Immature natural killer cell (primary cell): Measurements from ENCODE around the gene GPS1. TPM values are rescaled to one million over a fixed set of nuclear protein-coding genes. Genes with fewer than 3 reads are reported as not detected.

Source experiments
- DNase-seq, 3 donors: peaks; one replicate each; pipeline ENCODE4 v3.0.0; 2022; ENCODE audit warnings: mixed read lengths in 1 of 3
- H3K27ac Mint-ChIP-seq, 6 donors: one replicate each; pipeline ENCODE4 v1.8.0; 2020; ENCODE audit warnings: mixed read lengths in 6 of 6, mild to moderate bottlenecking in 5 of 6, inconsistent platforms in 4 of 6, moderate library complexity in 3 of 6
- H3K27me3 Mint-ChIP-seq, 3 donors: one replicate each; pipeline ENCODE4 v1.8.0; 2020 to 2021; ENCODE audit warnings: low read depth in 3 of 3, mild to moderate bottlenecking in 3 of 3, mixed read lengths in 3 of 3, moderate library complexity in 3 of 3, inconsistent platforms in 1 of 3
- H3K36me3 Mint-ChIP-seq, 3 donors: one replicate each; pipeline ENCODE4 v1.8.0; 2020; ENCODE audit warnings: mixed read lengths in 3 of 3, inconsistent platforms in 2 of 3, mild to moderate bottlenecking in 2 of 3
- H3K4me1 Mint-ChIP-seq, 2 donors: one replicate each; pipeline ENCODE4 v1.8.0; 2020; ENCODE audit warnings: inconsistent platforms in 2 of 2, mild to moderate bottlenecking in 2 of 2, mixed read lengths in 2 of 2, moderate library complexity in 1 of 2
- H3K4me3 Mint-ChIP-seq, 5 donors: one replicate each; pipeline ENCODE4 v1.8.0; 2020; ENCODE audit warnings: mild to moderate bottlenecking in 5 of 5, mixed read lengths in 5 of 5, inconsistent platforms in 3 of 5, moderate library complexity in 3 of 5
- H3K9me3 Mint-ChIP-seq, 6 donors: one replicate each; pipeline ENCODE4 v1.8.0; 2020; ENCODE audit warnings: mild to moderate bottlenecking in 6 of 6, mixed read lengths in 6 of 6, inconsistent platforms in 4 of 6, moderate library complexity in 3 of 6
- polyA plus RNA-seq, 3 donors: library from polyadenylated mRNA; unstranded; fragments of 300-500 nt; fragmentation: Illumina TruSeq; gene quantifications; one replicate each; pipeline ENCODE4 v1.2.3, GENCODE V29; 2021

Gene GPS1
- polyA plus RNA-seq, 3 donors from 2014 or later, result 174 to 212 (median 183) TPM

- DNase-seq, result no peak
- H3K4me1 Mint-ChIP-seq, result peaks cover 10 to 14% of the 10 kb centered on the region in 2 donors
- no peak overlapping the region for H3K27ac Mint-ChIP-seq
- H3K36me3 Mint-ChIP-seq, result no peaks in the 10 kb centered on the region
- H3K4me3 Mint-ChIP-seq, result no peak overlapping the region
- peaks cover 2 to 5% (median 4%) of the 10 kb centered on the region in 3 donors for H3K27me3 Mint-ChIP-seq
- H3K9me3 Mint-ChIP-seq, result no peaks in the 10 kb centered on the region
Measured at GRCh38 chr17:82018152-82018988, 33.3 kb upstream of the GPS1 start.

GRCh38 chr17:82018989-82019689, 32.6 kb upstream of the GPS1 start:
- no peak for DNase-seq
- Mint-ChIP-seq H3K9me3 (no peaks in the 10 kb centered on the region), H3K4me3 (no peak overlapping the region), H3K27me3 (peaks cover 2 to 5% (median 4%) of the 10 kb centered on the region in 3 donors), H3K36me3 (no peaks in the 10 kb centered on the region), H3K27ac (no peak overlapping the region), H3K4me1 (peaks cover 15 to 18% of the 10 kb centered on the region in 2 donors)

DNA sequence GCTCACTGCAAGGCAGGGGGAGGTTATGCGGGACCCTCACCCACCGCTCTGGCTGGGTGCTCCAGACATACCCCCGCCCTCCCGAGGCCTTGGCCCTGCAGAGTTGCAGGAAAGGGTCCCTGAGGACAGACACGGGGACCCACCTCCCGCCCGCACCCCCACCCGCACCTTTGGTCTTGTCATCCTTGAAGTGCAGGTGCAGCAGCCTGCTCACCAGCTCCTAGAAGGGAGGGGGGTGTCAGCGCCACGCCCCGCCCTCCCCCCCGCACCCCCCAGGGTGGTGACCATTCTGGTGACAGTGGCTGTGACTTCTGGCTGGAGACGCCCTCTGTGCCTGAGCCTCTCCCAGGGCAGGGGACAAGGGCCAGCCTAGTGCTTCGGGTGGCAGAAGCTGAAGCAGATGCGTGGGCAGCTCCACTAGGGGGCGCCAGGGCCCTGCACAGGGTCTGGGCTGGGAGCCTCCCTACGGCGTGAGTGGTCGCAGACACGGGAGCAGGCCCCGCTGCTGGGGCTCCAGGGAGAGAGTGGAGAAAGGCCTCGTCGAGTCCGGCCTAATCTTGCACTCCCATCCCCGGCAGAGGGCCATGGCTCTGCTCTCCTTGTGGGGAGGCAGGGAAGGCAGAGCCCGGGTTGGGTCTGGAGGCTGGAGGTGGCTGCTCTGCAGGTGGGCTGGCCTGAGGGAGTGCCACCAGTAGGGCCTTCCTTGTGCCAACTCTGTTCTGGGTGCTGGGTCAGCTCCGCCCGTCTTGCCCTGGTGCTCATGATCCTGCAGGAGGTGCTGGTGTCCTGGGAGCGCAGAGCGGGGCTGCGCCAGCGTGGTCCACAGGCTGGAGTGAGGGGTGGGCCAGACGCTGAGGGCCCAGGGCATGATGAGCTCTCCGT, 31.8 kb upstream of the GPS1 start:
- H3K4me1 Mint-ChIP-seq, result peaks cover 15 to 19% of the 10 kb centered on the region in 2 donors
- no peaks in the 10 kb centered on the region for H3K36me3 Mint-ChIP-seq
- DNase-seq, result peak; percentile 49 to 56 (median 55)
- H3K9me3 Mint-ChIP-seq, result no peaks in the 10 kb centered on the region
- H3K27ac Mint-ChIP-seq, result no peak overlapping the region
- H3K27me3 Mint-ChIP-seq, result peaks cover 2 to 5% (median 4%) of the 10 kb centered on the region in 3 donors
- H3K4me3 Mint-ChIP-seq, result no peak overlapping the region

- DNase-seq, result no peak
- Mint-ChIP-seq H3K4me1 (peaks cover 15 to 19% of the 10 kb centered on the region in 2 donors), H3K27ac (no peak overlapping the region), H3K4me3 (peak overlapping the region in 4 of 5 donors; percentile 21 to 82 (median 46)), H3K36me3 (no peaks in the 10 kb centered on the region), H3K9me3 (no peaks in the 10 kb centered on the region), H3K27me3 (peaks cover 2 to 6% (median 5%) of the 10 kb centered on the region in 3 donors)
Measured at GRCh38 chr17:82020572-82021106, 31.1 kb upstream of the GPS1 start.

DNA sequence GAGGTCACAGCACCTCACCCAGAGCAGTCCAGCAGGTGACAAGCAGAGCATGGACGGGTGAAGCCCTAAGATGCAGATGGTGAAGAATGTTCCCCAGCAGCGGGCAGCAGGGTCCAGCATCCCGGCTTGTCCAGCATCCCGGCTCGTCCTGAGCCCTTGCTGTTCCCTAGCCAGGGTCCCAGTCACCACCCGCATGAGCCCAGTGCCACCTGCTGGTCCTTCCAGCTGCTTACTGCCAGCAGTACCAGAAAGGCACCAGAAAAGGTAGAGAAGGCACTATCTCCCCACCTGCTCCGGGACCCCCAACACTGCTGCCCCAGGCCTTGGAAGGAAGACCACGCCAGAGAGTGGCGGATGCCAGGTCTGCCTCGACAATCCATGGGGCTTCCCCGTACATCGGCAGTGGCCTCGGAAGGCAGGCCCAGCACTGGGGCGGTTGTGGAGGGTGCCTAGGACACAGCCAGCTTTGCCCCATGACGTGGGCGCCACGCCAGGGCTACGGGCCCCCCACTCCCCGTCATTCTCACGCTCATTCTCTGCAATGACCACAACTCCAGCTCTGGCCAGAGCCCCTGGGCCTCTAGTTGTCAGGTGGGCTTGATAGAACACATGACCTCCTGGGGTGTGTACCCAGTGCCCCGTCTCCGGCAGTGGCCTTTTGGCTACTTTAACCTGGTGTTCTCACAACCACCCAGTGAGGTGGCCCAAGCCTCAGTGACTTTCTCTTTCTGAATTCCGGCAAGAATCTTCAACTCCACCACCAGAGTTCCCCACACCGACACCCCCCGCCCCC, 30.4 kb upstream of the GPS1 start:
- Mint-ChIP-seq H3K27me3 (peaks cover 2 to 6% (median 5%) of the 10 kb centered on the region in 3 donors), H3K4me1 (peaks cover 15 to 20% of the 10 kb centered on the region in 2 donors)
- peak in 2 of 3 donors; percentile 17 to 20 for DNase-seq

DNA sequence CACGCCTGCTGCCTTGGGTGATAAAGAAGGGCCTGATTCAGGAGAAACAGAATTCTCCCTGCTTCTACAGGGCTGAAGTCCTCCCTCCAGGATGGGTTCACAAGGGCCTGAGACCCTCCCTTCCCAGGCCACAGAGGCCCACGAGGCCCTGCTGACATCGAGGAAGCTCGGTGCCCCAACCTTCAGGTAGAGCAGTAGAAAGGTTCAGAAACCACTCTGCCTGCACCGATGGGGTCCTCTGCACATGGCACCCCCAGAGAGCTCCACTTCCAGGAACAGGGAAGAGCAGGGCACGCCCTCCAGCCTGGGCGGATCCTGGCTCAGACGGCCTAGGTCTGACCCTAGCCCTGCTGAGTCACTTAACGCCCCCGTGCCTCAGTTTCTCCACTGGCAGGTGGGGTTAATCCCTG, 29.8 kb upstream of the GPS1 start:
- H3K4me3 Mint-ChIP-seq, result peak overlapping the region; percentile 82 to 87 (median 83)
- DNase-seq, result no peak
- no peaks in the 10 kb centered on the region for H3K9me3 Mint-ChIP-seq
- peak overlapping the region; percentile 30 to 85 (median 60) for H3K27ac Mint-ChIP-seq
- no peaks in the 10 kb centered on the region for H3K36me3 Mint-ChIP-seq
- H3K27me3 Mint-ChIP-seq, result peaks cover 2 to 6% (median 5%) of the 10 kb centered on the region in 3 donors
- H3K4me1 Mint-ChIP-seq, result peaks cover 15 to 20% of the 10 kb centered on the region in 2 donors

More for the DNA sequence above, 30.4 kb upstream of the GPS1 start:
- Mint-ChIP-seq H3K4me3 (peak overlapping the region; percentile 82 to 87 (median 83)), H3K27ac (peak overlapping the region in 5 of 6 donors; percentile 30 to 85 (median 53)), H3K9me3 (no peaks in the 10 kb centered on the region), H3K36me3 (no peaks in the 10 kb centered on the region)

GRCh38 chr17:82022310-82022980, 29.3 kb upstream of the GPS1 start, which contains the start of gene CENPX:
Gene CENPX, minus strand, starts transcription at chr17:82022878. Its CDS starts 17 bp downstream, at chr17:82022861.
- no peaks in the 10 kb centered on the region for H3K9me3 Mint-ChIP-seq
- H3K27ac Mint-ChIP-seq, result peak within 1 kb of the TSS; percentile 30 to 85 (median 68)
- no peaks in the 10 kb centered on the region for H3K36me3 Mint-ChIP-seq
- no peak for DNase-seq
- H3K4me1 Mint-ChIP-seq, result peaks cover 15 to 20% of the 10 kb centered on the region in 2 donors
- peak within 1 kb of the TSS; percentile 82 to 87 (median 83) for H3K4me3 Mint-ChIP-seq
- peaks cover 0 to 6% (median 5%) of the 10 kb centered on the region in 3 donors for H3K27me3 Mint-ChIP-seq

DNA sequence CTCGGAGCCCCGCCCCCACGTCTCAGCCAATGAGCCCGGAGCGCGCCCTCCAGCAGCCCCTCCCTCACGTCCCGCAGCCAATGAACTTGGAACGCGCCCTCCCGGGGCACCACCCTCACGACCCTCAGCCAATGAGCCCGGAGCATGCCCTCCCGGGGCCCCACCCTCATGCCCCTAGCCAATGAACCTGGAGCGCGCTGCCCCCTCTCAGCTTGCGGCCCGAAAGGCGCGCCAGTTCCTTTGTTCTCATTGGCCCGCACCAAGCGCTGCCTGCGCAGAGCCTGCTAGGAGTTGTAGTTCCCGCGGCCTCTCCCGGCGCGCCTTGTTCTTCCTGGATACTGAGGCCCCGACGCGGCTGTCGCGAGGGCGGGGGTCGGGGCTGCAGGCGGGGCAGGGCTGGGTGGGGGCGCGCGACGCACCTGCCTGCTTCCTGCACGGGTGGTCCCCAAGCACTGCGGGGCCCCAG, 28.7 kb upstream of the GPS1 start, which contains the start of gene LRRC45:
Gene LRRC45 (plus strand): TSS at position 325 of the 466 bp plus-strand sequence. CDS start 339 bp downstream, outside the sequence.
- peaks cover 15 to 20% of the 10 kb centered on the region in 2 donors for H3K4me1 Mint-ChIP-seq
- H3K36me3 Mint-ChIP-seq, result no peaks in the 10 kb centered on the region
- H3K4me3 Mint-ChIP-seq, result peak within 1 kb of the TSS; percentile 82 to 87 (median 83)

DNA sequence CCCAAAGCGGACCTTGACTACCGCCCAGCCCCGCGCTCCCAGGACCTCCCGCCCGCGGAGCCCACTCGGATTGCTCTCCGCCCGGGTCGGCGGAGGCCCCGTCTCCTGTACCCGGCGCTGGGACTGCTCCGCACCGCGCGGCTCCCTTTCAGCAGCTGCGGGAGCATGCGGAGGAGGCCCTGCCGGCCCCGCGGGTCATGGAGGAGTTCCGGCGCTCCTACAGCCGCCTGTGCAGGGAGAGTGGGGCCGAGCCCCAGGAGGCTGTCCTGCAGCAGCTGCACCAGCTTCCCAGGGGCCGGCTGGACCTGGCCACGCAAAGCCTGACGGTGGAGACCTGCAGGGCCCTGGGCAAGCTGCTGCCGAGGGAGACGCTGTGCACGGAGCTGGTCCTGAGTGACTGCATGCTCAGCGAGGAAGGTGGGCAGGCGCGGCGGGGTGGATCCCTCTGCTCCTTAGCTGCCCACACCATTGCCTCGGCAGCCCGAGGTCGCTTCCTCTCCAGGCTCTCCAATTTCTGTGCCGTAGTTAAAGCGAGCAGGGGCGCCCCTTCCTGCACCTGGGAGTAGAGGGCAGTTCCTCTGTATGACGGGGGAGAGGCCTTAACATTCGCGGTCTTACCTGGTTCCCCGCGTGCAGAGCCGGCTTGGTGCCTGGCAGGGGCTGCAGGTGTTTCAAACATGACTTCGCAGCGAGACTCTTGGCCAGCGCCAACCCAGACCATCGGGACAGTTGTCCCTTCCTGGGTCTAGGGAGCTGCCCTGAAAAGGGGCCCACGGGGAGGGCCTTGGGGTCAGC, 28.1 kb upstream of the GPS1 start:
- Mint-ChIP-seq H3K27me3 (peaks cover 0 to 7% (median 6%) of the 10 kb centered on the region in 3 donors), H3K4me1 (peaks cover 15 to 20% of the 10 kb centered on the region in 2 donors), H3K36me3 (no peaks in the 10 kb centered on the region), H3K4me3 (peak overlapping the region; percentile 69 to 87 (median 82)), H3K9me3 (no peaks in the 10 kb centered on the region), H3K27ac (peak overlapping the region in 1 of 6 donors; percentile 14)
- DNase-seq, result no peak

More for the DNA sequence above, 28.7 kb upstream of the GPS1 start, which contains the start of gene LRRC45:
- peak within 1 kb of the TSS in 4 of 6 donors; percentile 65 to 85 (median 68) for H3K27ac Mint-ChIP-seq
- no peaks in the 10 kb centered on the region for H3K9me3 Mint-ChIP-seq
- DNase-seq, result peak; percentile 99 to 100 (median 100)
- H3K27me3 Mint-ChIP-seq, result peaks cover 0 to 7% (median 6%) of the 10 kb centered on the region in 3 donors

DNA sequence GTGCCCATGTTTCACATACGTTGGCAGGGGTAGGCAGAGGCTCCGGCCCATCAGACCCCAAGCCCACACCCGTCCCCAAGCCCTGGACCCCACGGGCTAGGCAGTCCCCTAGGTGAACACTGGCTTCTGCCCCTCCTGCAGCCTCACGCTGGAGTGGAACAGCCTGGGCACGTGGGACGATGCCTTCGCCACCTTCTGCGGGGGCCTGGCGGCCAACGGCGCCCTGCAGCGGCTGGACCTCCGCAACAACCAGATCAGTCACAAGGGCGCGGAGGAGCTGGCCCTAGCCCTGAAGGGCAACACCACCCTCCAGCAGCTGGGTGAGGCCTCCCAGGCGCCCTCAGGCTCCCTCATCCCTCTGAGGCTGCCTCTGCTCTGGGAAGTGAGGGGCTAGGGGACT, 26.8 kb upstream of the GPS1 start:
- Mint-ChIP-seq H3K27me3 (peaks cover 0 to 7% (median 6%) of the 10 kb centered on the region in 3 donors), H3K36me3 (no peaks in the 10 kb centered on the region), H3K4me3 (no peak overlapping the region), H3K9me3 (no peaks in the 10 kb centered on the region), H3K27ac (no peak overlapping the region), H3K4me1 (peaks cover 15 to 23% of the 10 kb centered on the region in 2 donors)
- DNase-seq, result no peak
